Brain microvascular endothelial cell (primary cell): ENCODE measurements around the gene PDE11A.

Experiments
- DNase-seq: peaks from one replicate; pipeline ENCODE4 v3.0.0-alpha.2; 2020
- H3K27ac ChIP-seq: fragments of 250-450 bp; sonication (Bioruptor Pico); 2 replicates; pipeline ENCODE4 v1.5.1; 2020; ENCODE audit warnings: mild to moderate bottlenecking, moderate library complexity
- H3K27me3 ChIP-seq: fragments of 250-450 bp; sonication (Bioruptor Pico); replicated peaks from 2 replicates; pipeline ENCODE4 v1.5.1; 2020; ENCODE audit warnings: mild to moderate bottlenecking
- H3K36me3 ChIP-seq: fragments of 250-450 bp; sonication (Bioruptor Pico); replicated peaks from 2 replicates; pipeline ENCODE4 v1.5.1; 2020; ENCODE audit warnings: mild to moderate bottlenecking
- H3K4me3 ChIP-seq: 2 replicates; pipeline ENCODE4 v1.5.1; 2011; ENCODE audit warnings: low read depth, mild to moderate bottlenecking, control low read depth, low read length, moderate library complexity
- in situ Hi-C: cut with HindIII; loops from 2 replicates; pipeline ENCODE4 v1.10.0; 2017; ENCODE audit warnings: low sequenced_read_pairs, low pct_ligation_motif_present
- TF ChIP-seq, protein P1 (sequence below): IDR thresholded peaks from 2 replicates; pipeline ENCODE4 v1.5.1; 2011; ENCODE audit warnings: low read depth, mild to moderate bottlenecking, moderate library complexity, low read length, control low read depth, inconsistent platforms; ENCODE audit errors: missing control alignments

Gene PDE11A

DNA sequence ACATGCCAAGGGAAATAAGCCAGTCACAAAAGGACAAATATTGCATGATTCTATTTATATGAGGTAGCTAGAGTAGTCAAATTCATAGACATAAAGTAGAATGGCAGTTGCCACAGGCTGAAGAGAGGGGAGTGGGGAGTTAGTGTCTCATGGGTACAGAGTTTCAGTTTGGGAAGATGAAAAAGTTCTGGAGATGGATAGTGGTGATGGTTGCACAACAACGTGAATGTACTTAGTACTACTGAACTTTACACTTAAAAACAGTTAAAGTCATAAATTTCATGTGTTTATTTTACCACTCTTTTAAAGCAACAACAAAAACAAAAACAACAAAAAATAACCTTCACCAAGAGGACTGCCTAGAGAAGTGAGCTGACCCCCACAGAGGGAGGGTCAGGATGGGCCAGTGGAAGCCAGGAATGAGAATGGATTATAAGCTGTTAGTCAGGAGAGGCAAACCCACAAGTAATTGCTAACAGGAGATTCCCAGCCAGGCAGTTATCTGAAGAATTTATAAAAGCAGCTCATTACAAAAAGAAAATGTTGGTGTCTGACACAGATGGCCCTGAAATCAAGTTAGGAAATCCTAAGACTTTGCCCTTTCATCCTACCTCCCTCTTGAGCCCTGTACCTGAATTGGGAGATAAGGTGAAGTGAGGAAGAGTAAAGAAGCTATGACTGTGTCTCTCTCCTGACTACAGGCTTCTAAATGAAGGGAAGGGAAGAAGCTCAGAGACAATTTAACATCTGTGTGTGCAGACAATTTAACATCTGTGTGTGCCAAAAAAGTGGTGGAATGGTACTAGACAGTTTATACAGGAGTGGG is 263.4 kb downstream of the PDE11A start:
- TF ChIP-seq, protein P1, sequence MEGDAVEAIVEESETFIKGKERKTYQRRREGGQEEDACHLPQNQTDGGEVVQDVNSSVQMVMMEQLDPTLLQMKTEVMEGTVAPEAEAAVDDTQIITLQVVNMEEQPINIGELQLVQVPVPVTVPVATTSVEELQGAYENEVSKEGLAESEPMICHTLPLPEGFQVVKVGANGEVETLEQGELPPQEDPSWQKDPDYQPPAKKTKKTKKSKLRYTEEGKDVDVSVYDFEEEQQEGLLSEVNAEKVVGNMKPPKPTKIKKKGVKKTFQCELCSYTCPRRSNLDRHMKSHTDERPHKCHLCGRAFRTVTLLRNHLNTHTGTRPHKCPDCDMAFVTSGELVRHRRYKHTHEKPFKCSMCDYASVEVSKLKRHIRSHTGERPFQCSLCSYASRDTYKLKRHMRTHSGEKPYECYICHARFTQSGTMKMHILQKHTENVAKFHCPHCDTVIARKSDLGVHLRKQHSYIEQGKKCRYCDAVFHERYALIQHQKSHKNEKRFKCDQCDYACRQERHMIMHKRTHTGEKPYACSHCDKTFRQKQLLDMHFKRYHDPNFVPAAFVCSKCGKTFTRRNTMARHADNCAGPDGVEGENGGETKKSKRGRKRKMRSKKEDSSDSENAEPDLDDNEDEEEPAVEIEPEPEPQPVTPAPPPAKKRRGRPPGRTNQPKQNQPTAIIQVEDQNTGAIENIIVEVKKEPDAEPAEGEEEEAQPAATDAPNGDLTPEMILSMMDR = no peak
- in situ Hi-C loops = no loop called here
- H3K4me3 ChIP-seq = no peak overlapping the region
- H3K36me3 ChIP-seq = no peaks in the 10 kb centered on the region
- DNase-seq = no peak
- H3K27me3 ChIP-seq = no peaks in the 10 kb centered on the region
- H3K27ac ChIP-seq = no peak overlapping the region

DNA sequence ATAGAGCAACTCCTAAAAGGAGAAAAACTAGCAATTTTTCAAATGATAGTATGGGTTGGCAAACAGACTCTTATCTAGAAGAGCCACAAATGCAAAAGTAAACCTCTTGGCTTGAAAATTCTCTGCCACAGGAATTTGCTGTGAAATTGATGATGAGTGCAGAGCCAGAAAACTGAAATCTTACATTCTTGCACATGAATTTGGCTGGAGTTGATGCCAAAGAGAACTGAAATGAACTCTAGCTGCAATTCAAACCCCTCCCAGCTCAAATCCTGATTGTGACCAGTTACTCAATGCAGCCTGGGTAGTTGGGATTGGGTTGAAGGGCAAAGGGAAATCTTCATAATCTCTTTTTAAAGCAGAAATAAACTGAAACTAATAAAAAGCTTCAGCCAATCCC is 266.6 kb downstream of the PDE11A start:
- Histone ChIP-seq H3K27me3 (no peaks in the 10 kb centered on the region), H3K4me3 (no peak overlapping the region), H3K27ac (no peak overlapping the region), H3K36me3 (no peaks in the 10 kb centered on the region)
- DNase-seq = no peak
- in situ Hi-C loops = no loop called here
- TF ChIP-seq, protein P1 = no peak

GRCh38 chr2:177799531-177799930 is 273.0 kb downstream of the PDE11A start:
- no peak overlapping the region for H3K27ac ChIP-seq
- DNase-seq = no peak
- H3K36me3 ChIP-seq = no peaks in the 10 kb centered on the region
- in situ Hi-C loops = no loop called here
- no peak overlapping the region for H3K4me3 ChIP-seq
- no peaks in the 10 kb centered on the region for H3K27me3 ChIP-seq
- TF ChIP-seq, protein P1 = peak; percentile 77

DNA sequence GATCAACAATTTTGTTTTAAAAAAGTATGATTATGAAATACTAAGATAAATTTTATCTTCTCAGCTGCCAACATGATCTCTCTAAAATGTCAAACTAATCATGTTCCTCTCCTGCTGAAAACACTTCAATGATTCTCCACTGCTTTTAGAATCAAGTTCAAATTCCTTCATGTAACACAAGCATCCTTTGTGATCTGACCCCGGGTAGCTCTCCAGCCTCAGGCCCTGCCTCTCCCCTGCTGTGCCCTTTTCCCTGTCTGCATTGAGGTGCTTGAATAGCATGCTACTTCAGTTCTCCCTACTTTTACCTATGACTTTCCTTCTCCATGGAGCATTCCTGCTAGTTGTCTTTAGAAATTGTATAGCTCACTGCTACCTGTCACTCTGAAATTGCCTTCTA is 274.8 kb downstream of the PDE11A start:
- Histone ChIP-seq H3K4me3 (no peak overlapping the region), H3K27me3 (no peaks in the 10 kb centered on the region), H3K36me3 (no peaks in the 10 kb centered on the region), H3K27ac (no peak overlapping the region)
- TF ChIP-seq, protein P1 = no peak
- DNase-seq = no peak
- in situ Hi-C loops = no loop called here

DNA sequence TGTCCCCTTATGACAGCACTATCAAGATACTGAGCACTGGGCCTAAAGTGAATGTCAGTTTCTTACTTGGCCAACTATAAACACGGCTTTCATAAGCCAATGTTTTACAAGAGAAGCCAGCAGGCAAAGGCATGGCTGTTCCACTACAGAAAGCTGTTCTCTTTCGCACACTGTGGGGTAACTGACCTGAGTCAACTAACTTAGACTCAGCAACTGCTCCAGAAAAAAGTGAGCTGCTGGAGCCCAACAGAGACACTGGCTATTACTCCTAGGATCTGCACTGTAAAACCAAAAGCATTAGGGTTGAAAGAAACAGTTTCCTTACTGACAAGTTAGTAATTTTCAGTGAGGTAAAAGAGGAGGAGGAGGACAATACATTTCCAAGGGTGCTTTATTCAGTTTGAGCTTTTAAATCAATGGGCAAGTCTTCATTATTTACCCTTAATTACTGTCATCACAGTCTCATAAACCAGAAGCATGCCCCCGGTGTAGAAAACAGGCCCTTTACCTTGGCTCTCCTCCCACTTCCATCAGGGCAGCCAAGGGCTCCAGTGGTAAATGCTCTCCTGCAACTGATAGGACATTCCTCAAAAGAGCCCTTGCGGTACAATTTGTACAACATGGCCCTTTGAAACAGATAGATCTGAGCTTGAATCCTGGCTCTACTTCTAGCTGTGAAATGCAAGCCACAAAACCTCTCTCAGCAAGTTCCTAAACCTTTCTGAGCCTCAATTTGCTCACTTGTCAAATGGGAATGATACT is 275.7 kb downstream of the PDE11A start:
- in situ Hi-C loops = no loop called here
- Histone ChIP-seq H3K27ac (no peak overlapping the region), H3K27me3 (no peaks in the 10 kb centered on the region), H3K36me3 (no peaks in the 10 kb centered on the region), H3K4me3 (no peak overlapping the region)
- TF ChIP-seq, protein P1 = no peak
- DNase-seq = no peak
